ENCODE data around the gene KCNK15.

DNA sequence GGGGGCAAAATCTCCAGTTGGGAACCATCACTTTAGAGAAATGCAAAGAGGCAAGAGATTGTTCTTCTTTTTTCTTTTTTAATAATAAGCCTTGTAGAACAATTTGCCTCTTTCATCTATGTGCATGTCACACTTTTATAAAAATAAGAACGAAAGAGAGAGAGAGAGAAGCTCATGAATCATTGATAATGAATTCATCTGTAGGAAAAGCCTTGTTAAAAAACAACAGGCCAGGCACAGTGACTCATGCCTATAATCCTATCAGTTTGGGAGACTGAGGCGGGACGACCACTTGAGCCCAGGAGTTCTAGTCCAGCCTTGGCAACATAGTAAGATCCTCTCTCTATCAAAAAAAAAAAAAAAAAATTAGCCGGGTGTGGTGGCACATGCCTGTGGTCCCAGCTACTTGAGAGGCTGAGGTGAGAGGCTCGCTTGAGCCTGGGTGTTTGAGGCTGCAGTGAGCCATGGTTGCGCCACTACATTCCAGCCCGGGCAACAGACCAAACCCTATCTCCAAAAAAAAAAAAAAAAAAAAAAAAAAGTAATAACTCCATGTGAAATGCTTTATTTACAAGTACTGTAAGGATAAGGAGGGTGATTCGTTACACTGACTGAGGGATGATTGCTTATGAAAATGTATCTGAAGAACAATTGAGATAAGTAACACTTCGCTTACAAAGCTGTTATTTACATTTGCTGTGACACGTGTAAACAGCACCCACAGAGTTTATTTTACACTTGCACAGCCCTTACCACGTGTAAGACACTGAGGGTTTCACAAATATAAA is 24.5 kb upstream of the KCNK15 start:
- TF ChIP-seq, protein P1, sequence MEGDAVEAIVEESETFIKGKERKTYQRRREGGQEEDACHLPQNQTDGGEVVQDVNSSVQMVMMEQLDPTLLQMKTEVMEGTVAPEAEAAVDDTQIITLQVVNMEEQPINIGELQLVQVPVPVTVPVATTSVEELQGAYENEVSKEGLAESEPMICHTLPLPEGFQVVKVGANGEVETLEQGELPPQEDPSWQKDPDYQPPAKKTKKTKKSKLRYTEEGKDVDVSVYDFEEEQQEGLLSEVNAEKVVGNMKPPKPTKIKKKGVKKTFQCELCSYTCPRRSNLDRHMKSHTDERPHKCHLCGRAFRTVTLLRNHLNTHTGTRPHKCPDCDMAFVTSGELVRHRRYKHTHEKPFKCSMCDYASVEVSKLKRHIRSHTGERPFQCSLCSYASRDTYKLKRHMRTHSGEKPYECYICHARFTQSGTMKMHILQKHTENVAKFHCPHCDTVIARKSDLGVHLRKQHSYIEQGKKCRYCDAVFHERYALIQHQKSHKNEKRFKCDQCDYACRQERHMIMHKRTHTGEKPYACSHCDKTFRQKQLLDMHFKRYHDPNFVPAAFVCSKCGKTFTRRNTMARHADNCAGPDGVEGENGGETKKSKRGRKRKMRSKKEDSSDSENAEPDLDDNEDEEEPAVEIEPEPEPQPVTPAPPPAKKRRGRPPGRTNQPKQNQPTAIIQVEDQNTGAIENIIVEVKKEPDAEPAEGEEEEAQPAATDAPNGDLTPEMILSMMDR (IDR thresholded peaks at IDR 0.05; ENCODE audit: low read length): no peak
- no peak for TF ChIP-seq EZH2 (IDR thresholded peaks at IDR 0.05; ENCODE audit: borderline replicate concordance, low read length)

Measured in OCI-LY1 (cell line).